ENCODE results near the gene MEIS1. TPM values are rescaled to one million over a fixed set of nuclear protein-coding genes. Genes with fewer than 3 reads are reported as not detected.

The MEIS1 gene
- total RNA-seq, 1 experiment from 2014 or later = 0.66 TPM

DNA sequence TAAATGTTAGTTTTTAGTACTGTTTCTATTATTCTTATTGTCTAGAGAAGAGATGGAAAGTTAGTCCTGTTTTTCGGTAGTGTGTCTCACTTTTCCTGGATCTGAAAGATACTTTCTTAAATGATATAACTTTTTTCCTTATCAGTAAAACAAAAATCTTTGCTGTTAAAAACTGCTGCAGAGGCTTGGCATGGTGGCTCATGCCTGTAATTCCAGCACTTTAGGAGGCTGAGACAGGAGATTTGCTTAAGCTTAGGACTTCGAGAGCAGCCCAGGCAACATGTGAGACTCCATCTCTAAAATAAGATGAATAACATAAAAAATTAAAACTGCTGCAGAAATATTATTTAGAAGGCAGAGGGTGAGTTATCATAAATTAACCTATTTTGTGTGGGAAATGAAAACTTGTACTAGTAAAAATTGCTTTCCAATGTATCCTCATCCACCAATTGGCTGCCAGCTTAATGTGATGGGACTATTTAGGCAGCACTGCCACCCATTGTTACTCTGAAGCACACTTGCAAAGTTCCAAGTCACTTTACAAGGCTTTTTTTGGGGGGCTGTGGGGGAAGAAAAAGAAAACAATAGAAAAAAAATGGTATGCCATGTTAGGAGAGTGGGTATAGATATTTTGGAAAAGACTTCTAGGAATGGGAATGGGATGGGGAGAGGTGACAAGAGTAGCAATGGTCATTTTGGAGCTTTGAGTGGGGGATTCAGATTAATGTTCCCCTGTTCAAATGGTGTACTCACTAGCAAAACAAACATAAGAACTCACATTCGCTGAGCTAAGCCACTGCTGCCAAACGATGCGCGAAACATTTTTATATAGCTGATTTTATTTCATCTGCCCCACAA, 62.7 kb downstream of the MEIS1 start:
- Histone ChIP-seq H3K23me2 (ENCODE audit: insufficient read length, low read depth, low read length, poor library complexity, severe bottlenecking) (no peaks in the 10 kb centered on the region), H3K79me1 (ENCODE audit: insufficient read depth, low read depth, low read length, poor library complexity, severe bottlenecking) (no peaks in the 10 kb centered on the region), H4K20me1 (ENCODE audit: control insufficient read depth, insufficient read depth, insufficient read length) (no peaks in the 10 kb centered on the region), H3T11ph (ENCODE audit: low read length) (no peak overlapping the region), H3K9me3 (ENCODE audit: control insufficient read depth, low read depth, low read length) (no peaks in the 10 kb centered on the region), H4K8ac (replicated peaks; ENCODE audit: insufficient read length, low read depth, low read length) (no peak overlapping the region), H4K5ac (ENCODE audit: insufficient read length, low read depth, low read length) (no peak overlapping the region), H3K4me1 (ENCODE audit: insufficient read depth, low read length) (peaks cover 9% of the 10 kb centered on the region), H3K56ac (ENCODE audit: insufficient read length, low read depth, low read length) (no peak overlapping the region), H3K23ac (ENCODE audit: insufficient read length, low read depth, low read length) (no peak overlapping the region), H3K9ac (ENCODE audit: extremely low read depth, insufficient read length, low read length) (no peak overlapping the region), H2BK15ac (ENCODE audit: low read depth, low read length) (no peak overlapping the region), H4K91ac (ENCODE audit: insufficient read length, low read depth, low read length) (no peak overlapping the region), H2BK120ac (ENCODE audit: low read depth, low read length, poor library complexity, severe bottlenecking) (no peak overlapping the region), H3K4ac (ENCODE audit: low read depth, low read length) (no peak overlapping the region), H2BK12ac (ENCODE audit: insufficient read length, low read depth, low read length) (no peak overlapping the region), H2AK5ac (ENCODE audit: insufficient read length, low read length) (no peak overlapping the region), H3K27me3 (ENCODE audit: insufficient read depth, low read length) (no peaks in the 10 kb centered on the region), H2BK5ac (ENCODE audit: insufficient read length, low read length) (no peak overlapping the region), H3K18ac (ENCODE audit: insufficient read length, low read depth, low read length) (no peak overlapping the region), H3K27ac (ENCODE audit: insufficient read length, low read depth, low read length) (no peak overlapping the region), H2BK20ac (ENCODE audit: low read depth, low read length, poor library complexity, severe bottlenecking) (no peak overlapping the region), H3K79me2 (ENCODE audit: insufficient read depth, low read length) (no peaks in the 10 kb centered on the region), H2AFZ (ENCODE audit: low read length) (no peak overlapping the region), H3K14ac (ENCODE audit: insufficient read depth, low read length) (no peak overlapping the region), H3K4me2 (ENCODE audit: insufficient read depth, insufficient read length, low read length) (no peak overlapping the region)
- Mint-ChIP-seq H3K27ac (no peak overlapping the region), H3K9me3 (no peaks in the 10 kb centered on the region), H3K27me3 (ENCODE audit: low read depth) (peaks cover 5% of the 10 kb centered on the region), H3K4me3 (no peak overlapping the region), H3K36me3 (ENCODE audit: insufficient read depth in 1 of 3, low read depth in 3 of 3) (no peaks in the 10 kb centered on the region), H3K4me1 (peaks cover 36% of the 10 kb centered on the region in 2 experiments)
- DNase-seq = no peak
- no peak for TF ChIP-seq CTCF (conservative IDR thresholded peaks at IDR 0.05)
- no CpG with 5 or more reads among the region's 6 CpGs for WGBS (ENCODE audit: extremely low coverage, insufficient read length, low lambda C conversion rate)

Data from H9 (cell line).